Right forelimb (tissue), 1 donor: ENCODE results near the gene GTF2B.
"Not testable (repeated sequence)": the region's sequence is repeated elsewhere in the genome, so short reads cannot be mapped to it uniquely, and the experiment has no call there.

Experiments used
- DNase-seq: peaks from one replicate; pipeline ENCODE4 v3.0.0-alpha.2; 2018

The GTF2B gene, protein sequence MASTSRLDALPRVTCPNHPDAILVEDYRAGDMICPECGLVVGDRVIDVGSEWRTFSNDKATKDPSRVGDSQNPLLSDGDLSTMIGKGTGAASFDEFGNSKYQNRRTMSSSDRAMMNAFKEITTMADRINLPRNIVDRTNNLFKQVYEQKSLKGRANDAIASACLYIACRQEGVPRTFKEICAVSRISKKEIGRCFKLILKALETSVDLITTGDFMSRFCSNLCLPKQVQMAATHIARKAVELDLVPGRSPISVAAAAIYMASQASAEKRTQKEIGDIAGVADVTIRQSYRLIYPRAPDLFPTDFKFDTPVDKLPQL

DNA sequence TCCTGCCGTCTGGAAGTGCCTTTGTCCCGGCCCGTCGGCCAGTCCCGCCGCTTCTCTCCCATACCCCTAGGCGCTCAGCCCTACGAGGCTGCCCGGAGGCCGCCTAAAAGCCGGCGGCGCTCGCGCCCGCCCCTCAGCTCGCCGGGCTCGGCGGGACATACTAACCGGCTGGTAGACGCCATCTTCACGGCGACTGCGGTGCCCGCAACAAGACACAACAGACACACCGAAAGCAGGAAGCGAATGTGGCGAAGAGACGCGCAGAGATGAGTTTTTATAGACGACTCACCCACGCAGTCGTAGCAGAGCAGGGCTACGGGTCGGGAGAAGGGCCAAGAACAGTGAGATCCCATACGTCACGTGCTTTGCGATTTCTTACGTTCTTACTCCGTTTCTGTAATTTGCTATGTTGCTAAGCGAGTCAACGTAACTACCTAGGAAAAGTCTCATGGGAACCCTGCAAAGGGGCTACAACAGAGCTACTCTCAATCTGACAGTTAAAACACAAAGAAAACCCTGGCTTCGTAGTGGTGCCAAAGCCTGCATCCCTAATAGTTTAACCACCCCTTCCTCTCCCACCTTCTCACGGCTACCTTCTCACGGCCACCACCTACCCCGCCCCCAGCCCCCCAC, at the start of gene GTF2B:
TSS of gene GTF2B (minus strand) at position 250 of the 633 bp plus-strand sequence. CDS start at position 182, 68 bp downstream.
- DNase-seq: peak; percentile 92

GRCh38 chr1:88938528-88938927, 47.2 kb upstream of the GTF2B start:
- not testable (repeated sequence) for DNase-seq

- DNase-seq: no peak
Observed at GRCh38 chr1:88936760-88937342, 45.5 kb upstream of the GTF2B start.

GRCh38 chr1:88936223-88936523, 44.8 kb upstream of the GTF2B start:
- no peak for DNase-seq

- DNase-seq: no peak
Observed at GRCh38 chr1:88935522-88936222, 44.3 kb upstream of the GTF2B start.

DNA sequence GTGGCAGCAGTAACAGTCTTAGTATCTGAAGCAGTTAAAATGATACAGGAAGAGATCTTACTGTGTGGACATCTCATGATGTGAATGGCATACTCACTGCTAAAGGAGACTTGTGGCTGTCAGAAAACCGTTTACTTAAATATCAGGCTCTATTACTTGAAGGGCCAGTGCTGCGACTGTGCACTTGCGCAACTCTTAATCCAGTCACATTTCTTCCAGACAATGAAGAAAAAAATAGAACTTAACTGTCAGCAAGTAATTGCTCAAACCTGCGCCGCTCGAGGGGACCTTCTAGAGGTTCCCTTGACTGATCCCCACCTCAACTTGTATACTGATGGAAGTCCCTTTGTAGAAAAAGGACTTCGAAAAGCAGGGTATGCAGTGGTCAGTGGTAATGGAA, 38.8 kb upstream of the GTF2B start:
- not testable (repeated sequence) for DNase-seq

DNA sequence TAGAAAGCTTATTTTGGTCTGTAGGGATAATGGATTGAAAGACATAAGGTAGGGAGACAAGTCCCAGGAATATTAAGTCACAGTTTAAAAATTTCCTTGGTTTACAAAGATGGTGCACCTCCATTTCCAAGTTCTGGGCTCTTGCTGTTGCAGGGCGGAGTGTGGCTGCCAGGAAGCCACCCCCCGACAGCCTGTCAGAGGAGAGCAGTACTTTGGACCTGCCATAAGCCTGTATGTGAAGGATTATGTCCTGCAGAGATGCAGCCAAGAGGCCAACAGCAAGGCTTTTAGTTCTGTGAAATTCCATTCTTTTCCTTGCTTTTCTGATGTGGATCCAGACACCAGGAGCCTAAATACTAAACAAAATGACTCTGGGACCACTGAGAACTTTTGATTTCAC, 31.9 kb upstream of the GTF2B start:
- DNase-seq: no peak

GRCh38 chr1:88922214-88922613, 30.8 kb upstream of the GTF2B start:
- DNase-seq: no peak

GRCh38 chr1:88920845-88921244, 29.5 kb upstream of the GTF2B start:
- no peak for DNase-seq

- DNase-seq: no peak
Observed at GRCh38 chr1:88917321-88918025, 26.1 kb upstream of the GTF2B start.

- DNase-seq: no peak
Observed at GRCh38 chr1:88916883-88917282, 25.5 kb upstream of the GTF2B start.

GRCh38 chr1:88911800-88912199, 20.4 kb upstream of the GTF2B start:
- DNase-seq: not testable (repeated sequence)

GRCh38 chr1:88911161-88911560, 19.8 kb upstream of the GTF2B start:
- DNase-seq: no peak

DNA sequence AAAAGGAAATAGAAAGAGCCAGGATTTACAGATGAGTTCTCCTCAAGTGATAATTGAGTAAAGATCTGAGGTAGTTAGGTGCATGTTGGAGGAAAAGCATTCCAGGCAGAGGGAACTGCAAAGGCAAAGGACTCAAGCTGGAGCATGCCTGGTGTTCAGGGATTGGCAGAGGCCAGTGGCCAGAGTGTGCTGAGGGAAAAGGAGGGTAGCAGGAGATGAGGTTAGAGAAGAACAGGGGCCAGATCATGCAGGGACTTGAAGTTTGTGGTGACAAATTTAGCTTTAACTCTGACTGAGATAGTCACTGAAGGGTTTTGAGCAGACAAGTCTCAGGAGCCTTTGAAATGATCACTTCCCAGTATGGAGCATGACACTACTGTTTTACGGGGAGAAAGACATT, 19.0 kb upstream of the GTF2B start:
- no peak for DNase-seq

DNA sequence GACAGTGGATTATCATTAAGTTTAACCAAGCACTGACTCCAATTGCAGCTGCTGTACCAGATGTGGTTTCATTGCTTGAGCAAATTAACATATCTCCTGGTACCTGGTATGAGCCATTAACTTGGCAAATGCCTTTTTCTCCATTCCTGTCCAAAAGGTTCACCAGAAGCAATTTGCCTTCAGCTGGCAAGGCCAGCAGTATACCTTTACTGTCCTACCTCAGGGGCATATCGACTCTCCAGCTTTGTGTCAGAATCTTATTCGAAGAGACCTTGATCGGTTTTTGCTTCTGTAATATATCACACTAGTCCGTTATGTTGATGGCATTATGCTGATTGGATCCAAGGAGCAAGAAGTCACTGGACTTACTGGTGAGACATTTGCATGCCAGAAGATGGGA, 9.5 kb upstream of the GTF2B start:
- no peak for DNase-seq

GRCh38 chr1:88897070-88897730, 5.8 kb upstream of the GTF2B start:
- no peak for DNase-seq

- DNase-seq: no peak
Observed at GRCh38 chr1:88892357-88892877, 1.1 kb upstream of the GTF2B start.

DNA sequence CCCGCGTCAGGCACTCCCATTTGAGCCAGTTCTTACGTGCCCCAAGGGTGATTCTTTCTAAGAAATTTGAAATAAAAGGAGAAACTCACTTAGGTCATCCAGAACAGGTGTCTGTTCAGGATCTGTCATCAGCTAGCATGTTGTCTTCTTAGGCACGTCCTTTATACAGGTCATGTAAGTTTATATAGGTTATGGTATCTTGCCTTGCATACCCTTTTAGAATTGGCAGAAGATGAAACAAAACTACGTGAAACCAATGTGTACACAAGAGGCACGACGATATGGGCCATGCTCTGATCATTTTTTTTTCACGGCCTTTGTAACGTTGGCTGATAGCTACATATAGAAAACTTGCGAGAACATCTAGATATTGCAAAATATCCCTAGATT, 579 bp upstream of the GTF2B start:
- DNase-seq: no peak

GRCh38 chr1:88890791-88891317, 513 bp downstream of the GTF2B start:
- DNase-seq: peak; percentile 45

DNA sequence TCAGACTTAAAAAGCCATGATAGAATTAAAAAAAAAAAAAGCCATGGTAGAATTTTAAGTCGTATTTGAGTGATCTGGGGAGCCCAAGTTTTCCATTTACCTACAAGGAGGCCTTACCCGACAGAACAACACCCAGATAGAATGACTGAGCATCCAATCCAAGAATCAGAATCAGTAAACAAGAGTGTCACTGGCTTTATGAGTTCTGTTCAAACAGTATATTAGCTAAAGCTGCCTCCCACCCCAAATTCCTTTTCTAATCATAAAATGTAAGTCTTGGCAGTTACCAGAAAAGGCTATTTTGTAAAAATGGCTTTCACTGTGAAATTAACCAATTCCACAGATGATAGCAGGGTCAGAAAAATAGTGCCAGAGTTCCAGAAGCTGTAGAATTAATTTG, 1.2 kb downstream of the GTF2B start:
- DNase-seq: no peak

DNA sequence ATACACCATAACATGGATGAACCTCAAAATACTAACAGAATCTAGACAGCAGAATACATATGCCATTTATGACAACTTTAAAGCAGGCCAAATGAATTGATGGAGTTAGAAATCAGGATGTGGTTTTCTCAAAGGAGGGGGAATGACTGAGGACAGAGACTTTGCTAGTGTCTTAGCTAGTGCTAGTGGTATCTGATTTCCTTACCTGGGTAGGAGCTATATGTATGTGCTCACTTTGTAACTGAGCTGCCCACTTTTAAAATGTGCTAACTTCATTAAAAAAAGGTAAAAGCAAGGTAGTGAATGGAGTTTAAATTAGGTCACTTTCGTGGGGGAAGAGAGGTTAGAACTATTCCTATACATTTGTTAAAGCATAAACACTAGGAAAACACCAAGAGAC, 2.6 kb downstream of the GTF2B start:
- no peak for DNase-seq

DNA sequence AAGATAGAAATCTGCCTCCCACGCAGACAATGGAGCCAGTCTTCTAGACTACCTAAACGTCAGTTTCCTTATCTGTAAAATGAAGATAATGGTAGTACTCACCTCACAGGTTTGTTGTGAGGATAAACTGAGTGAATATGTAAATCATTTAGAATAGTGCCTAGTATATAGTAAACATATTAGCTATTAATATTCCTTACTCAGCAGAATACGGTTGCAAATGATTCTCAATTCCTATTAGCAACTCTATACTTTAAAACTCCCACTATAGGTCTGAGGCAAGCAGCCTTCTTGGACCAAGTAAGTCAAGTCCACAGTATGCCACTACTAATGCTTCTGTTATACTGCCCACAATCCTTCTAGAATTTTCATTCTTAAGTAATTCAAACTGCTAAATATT, 5.4 kb downstream of the GTF2B start:
- no peak for DNase-seq
